ENCODE data around the gene GMPPA.

GMPPA gene

DNA sequence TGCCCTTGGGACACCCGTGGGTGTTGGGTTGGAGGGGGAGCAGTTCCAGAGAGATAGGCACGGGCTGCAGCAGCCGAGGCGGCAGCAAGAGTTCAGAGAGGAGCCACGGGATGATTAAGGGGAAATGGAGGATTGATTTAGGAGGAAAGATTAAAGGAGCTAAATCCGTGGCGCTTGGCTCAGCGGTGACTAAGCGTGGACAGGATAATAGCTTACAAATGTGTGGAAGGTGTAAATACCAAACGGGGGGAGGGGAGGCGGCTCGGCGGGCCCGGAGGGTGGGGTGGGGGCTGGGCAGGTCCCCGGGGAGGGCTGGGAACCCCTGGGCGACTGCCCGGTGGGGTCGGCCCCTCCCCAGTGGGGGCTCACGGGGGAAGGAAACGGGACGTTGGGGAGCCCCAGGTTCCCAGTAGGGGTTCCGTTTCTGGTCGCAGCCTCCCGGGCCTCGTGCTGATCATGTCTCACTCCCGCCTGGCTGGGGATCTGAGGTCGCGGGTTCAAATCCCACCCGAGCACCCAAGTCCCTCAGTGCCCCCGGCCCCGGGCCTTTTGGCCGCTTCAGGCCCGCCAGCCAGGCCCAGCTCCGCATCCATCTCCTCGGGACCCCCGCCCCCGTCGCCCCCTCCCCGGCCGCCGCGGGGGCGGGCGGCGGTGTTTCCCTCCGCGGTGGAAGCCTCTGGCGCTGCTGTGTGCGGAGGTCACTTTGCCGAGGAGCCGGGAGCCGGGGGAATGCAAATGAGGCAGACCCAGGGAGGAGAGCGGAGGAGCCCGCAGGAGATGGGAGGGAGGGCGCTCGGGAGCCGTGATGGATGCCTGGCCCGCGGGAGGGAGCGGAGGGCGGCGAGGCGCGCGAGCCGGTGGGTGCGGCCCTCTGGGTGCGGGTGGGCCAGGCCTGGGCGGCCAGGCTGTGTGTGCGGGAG is 23.7 kb downstream of the GMPPA start:
- no peak for DNase-seq (ENCODE audit: low read depth)

DNA sequence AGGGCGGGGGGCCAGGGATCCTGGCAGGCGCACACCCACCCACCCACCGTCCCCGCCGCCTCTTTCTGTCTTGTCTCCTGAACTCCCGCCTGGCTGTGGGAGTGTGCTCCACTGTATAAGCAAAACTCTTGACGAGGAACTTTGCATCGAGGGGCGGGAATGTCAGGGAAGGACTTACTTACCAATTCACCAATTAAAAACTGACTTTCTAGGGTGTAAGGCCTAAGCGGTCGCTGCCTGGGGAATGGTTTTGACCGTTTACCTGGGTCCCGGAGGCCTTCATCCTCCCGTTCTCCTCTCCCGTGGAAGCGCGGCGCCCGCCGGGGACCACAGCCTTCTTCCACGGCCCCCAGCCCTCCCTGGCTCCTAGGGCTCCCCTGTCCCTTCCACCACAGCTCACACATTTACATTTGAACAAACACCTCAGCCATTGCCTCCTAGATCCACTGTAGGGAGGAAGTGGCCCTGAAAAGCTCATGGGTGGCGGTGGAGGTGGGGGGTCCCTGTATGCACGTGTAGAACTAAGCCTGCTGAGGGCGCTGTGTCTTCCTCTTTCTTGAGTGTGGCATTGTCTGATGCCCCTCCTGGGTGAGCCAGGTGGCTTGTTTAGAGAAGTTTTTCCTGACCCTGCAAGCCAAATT is 24.5 kb downstream of the GMPPA start:
- no peak for DNase-seq (ENCODE audit: low read depth)

DNA sequence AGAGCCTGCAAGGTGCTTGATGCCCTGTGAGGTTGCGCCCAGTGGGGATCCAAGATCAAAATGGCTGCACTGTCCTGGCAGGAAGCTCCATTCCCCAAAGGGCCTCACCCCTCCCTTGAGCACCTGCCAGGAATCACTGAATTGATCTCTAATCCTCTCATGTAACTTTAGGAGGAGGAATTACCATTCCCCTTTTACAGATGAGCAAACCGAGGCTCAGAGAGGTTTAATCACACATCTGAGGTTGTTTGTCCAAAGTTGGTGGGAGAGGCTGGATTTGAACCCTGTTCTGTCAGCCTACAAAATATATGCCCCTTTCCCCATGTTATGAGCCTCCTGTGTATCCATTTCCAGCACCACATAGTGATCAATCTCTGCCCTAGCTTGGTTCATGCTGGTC is 26.1 kb downstream of the GMPPA start:
- no peak for DNase-seq (ENCODE audit: low read depth)

DNA sequence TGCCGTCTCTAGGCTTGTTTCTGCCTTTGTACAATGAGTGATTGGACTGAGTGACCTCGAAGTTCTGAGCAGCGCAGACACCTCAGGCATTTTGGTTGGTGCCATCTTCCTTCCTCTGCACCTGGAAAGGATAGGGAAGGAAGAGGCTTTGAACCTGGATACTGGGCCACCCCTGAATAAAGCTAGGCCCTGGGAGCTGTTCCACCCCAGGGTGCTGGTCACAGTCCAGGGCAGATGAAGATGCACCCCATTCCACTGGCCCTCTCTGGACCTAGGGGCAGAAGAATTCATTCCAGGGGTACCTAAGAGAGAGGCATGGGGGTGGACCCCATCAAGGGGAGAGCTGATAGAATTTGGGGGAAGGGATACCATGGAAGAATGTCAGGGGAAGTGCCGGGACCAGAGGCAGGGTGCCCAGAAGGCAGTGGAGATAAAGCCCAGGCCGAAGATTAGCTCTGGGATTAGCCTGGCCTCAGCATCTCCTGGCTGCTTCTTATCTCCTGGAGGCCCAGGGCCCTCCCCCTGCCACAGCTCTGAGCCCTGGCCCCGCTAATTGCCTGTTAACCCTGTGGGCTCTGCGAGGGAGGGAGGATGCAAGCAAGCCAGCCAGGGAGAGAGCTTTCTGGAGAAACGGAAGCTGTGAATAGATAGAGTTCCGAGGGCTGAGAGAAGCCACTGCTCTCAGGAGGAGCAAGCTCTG is 27.0 kb downstream of the GMPPA start:
- DNase-seq (ENCODE audit: low read depth): no peak

DNA sequence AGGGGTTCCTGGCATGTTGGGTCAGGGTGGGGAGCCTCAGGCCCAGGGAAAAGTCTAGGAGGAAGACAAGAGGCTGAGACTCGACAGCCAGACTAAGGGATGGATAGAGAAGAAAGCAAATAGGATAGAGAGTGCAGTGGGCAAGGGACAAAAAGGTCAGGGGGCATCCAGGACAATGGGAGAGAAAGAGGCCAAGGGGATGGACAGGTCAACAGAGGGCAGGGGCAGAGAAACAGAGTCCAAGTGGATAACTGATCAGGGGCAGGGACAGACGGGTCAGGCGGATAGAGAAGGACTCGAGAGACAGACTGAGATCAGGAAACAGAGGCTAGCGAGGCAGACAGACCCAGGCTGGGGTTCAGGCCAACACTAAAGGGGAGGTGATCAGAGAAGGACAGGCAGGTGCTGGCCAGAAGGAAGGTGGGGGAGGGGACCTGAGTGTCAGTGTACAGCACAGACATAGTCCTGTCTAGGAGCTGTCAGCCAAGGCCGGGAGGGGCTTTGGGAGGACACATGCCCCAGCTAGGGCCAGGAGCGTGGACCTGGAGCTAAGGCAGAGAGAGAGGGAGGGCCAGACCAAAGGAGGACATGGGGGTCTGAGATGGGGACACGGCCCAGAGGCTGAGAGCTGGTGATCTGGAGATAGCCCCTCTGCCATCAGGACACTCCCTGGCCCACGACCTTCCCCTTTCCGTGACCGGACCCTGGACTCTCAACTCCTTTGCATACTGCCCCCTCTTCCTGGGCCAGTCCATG is 27.8 kb downstream of the GMPPA start:
- DNase-seq (ENCODE audit: low read depth): no peak

GRCh38 chr2:219527076-219527394 is 28.3 kb downstream of the GMPPA start:
- no peak for DNase-seq (ENCODE audit: low read depth)

DNA sequence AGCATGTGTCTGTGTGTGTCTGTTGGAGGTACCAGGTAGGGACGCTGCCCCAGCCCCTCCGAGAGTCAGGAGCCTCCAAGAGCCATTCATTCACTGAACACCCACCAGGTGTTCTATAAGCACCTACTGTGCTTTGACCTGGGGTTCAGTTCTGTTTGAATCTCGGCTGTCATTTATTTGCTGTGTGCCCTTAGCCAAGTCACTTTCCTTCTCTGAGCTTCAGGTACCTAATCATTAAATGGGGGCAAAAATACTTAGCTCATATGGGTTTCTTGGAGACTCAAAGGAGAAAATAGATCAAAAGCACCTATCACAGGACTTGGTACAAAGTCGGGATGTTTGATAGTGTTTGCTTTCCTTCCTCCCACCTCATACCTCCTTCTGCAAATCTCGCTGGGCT is 28.8 kb downstream of the GMPPA start:
- no peak for DNase-seq (ENCODE audit: low read depth)

DNA sequence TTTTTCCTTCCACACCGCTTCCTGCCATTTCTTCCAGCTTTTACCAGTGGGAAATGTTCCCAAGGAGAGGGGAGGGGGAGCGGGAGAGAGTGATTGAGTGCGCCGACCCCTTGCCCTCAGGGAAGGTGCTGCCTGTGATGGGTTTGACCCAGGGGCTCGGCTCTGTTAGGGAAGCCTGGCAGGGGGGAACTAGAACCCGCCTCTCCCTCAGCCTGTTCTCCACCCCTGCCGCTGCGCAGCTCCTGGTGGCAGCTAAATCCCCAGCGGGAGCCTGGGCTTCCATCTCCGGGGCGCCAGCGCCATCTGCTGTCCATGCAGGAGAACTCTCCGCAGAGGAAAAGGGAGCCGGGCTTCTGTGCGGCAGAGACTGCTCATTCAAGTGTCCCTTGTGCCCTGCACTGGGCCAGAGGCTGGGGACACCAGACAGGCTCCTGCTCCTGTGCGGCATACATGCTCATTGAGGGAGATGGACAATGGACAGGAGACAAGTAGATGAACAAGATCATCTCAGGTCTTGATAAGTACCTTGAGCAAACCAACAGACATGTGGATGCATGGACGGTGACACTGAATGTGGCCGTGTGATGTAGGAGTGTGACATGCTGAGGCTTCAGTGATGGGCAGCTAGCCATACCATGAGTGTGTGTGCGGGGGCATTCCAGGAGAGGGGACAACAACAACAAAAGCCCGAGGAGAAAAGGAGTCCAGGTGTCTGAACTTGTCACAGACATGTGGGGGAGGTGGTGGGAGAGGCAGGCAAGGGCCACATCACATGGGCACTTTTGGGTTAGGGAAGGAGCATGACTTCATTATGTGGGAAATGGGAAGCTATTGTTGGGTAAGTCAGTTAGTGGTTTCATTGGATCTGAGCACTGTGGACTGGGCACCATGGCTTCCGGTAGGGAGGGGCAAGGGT is 31.6 kb downstream of the GMPPA start:
- DNase-seq (ENCODE audit: low read depth): peak; percentile 80

GRCh38 chr2:219531639-219532377 is 33.1 kb downstream of the GMPPA start:
- DNase-seq (ENCODE audit: low read depth): no peak

DNA sequence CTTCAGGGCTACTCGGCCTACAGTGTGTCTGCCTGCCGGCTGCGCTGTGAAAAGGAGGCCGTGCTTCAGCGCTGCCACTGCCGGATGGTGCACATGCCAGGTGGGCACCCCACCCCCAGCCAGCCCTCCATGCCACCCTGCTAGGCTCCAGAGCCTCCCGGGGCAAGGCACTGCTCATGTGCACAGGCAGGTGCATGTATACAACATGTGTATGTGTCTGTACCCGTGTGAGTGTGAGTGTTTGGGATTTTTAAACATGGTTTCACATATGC is 33.6 kb downstream of the GMPPA start:
- DNase-seq (ENCODE audit: low read depth): no peak

DNA sequence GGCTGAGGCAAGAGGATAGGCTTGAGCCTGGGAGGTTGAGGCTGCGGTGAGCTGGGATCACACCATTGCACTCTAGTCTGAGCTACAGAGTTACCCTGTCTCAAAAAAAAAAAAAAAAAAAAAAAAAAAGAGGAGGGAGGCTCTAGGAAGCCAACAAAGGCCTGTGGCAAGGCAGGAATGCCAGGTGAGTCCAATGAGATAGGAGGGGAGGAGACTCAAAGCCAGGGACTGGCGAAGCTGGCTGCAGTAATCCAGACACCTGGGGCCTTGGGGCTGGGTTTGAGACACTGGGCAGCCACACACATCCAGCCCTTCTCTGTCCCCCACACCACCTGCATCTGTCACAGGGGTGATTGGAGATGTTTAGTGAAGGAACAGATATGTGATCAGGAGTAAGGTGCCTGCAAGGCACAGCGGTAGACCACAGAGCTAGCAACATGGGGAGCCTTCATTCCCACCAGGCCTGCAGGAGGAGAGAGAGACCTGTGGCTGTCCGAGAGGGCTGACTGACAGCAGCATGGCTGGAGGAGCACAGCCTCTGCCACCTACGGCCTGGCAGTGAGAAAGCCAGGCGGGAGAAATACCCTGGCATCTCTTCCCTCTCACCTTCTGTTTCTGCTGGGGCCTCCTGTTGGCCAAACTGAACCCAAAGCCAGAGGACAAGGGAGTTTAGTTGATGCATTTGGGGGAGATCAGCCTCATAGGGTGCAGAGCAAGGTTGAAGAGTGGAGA is 35.4 kb downstream of the GMPPA start:
- DNase-seq (ENCODE audit: low read depth): no peak

DNA sequence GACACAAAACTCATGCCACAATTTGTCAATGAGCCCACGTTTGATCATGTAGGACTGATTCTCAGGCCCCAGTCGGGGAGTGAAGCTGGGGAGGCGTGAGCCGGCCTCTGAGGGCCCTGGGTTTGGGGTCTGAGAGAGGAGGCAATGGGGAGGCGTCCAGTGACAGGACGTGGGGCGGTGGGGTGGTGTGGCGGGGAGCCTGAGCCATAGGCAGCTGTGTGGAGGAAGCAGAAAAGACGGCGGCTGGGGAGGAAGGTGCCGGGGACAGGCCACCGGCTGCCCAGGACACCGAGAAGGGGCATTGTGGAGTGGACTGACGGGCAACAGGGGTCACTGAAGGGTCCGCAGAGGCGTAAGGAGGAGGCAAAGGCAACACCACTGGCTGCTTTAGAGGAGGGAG is 37.7 kb downstream of the GMPPA start:
- DNase-seq (ENCODE audit: low read depth): no peak

GRCh38 chr2:219536967-219537366 is 38.3 kb downstream of the GMPPA start:
- DNase-seq (ENCODE audit: low read depth): no peak

DNA sequence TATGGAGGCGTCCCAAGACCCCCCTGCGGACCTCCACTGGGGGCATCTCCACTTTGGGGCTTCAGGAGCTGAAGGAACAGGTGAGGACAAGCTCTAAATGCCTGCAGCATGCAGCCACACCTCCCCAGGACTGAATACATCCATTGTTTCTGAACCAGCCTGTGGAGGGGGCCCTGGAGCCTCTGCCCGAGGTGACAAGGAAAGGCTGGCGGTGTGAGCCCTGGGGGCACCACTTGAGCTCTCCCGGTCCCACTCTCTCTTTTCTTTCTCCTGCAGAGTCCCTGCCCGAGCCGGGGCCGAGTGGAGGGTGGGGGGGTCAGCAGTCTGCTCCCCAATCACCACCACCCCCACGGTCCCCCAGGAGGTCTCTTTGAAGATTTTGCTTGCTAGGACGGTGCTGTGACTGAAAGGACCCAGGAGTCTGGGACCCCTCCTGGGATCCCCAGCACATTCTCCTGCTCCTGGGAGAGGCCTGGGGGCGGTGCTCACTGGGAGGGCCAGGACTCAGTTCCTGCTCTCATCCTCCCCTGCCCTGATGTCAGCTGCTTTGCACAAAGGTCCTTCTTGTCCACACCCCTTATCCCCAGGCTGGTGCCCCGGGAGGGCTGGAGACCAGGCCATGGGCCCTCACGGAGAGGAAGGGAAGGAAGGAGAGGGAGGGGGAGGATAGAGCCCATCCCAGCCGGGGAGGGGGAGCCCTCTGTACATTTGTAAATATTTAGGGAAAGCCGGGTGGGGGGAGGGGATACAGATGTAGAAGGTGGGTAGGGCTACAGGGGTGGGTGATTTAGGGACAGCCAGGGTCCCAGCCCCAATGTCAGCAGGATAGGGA is 39.2 kb downstream of the GMPPA start:
- DNase-seq (ENCODE audit: low read depth): no peak

DNA sequence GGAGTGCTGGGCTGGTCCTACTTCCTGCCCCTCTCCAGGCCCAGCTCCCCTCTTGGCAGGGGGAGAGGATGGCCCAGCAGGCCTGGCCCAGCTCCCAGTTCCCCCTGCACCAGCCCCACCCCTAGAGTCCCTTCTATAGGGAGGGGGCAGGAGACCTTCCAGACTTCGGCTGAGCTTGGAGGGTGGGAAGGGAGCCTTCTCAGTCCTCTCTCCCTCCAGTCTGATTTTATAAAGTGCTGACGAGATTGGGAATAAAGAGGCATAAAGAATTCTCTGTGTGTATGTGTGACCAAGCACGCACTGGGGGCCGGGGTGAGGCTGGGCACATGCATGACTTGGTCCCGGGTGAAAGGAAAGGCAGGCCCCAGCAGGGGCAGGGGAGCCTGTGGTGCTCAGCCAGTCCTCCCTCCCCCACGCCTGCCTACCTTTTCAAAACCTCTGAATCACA is 39.8 kb downstream of the GMPPA start:
- DNase-seq (ENCODE audit: low read depth): no peak

DNA sequence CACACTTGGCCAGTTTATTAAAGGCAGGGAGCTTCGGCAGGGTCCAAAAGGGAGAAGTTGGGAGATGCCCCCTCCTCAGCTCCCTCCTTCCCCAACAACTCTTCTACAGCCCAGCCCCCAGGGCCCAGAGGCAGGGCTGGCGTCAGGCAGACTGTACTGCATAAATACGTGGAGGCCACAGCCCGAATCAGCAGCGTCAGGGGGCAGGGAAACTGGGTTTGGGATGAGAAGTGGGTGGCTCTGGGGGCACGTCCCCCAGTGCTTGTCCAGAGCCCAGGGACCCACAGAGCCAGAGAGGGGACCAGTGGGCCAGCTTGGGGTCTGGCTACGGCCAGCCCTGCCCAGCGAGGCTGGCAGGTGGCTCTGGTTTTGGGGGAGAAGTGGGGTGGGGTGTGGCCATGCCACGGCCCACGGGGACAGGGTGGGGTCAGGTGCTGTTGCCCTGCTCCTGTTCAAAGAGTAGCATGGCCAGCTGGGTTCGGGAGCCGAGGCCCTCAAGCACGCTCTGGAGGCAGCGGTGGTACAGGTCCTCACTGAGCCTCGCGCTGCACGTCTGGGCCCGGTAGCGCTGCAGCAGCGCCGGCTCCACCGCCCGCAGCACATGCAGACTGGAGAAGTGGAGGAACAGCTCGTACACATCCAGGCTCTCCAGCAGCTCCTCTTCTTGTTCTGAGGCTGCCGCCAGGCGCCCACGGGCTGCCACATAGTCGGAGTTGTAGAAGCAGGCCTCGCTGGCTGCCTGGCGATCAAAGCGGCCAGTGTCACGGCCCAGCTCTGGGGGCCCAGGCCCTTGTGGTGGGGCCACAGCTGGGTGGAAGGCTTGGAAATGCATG is 40.5 kb downstream of the GMPPA start:
- no peak for DNase-seq (ENCODE audit: low read depth)

DNA sequence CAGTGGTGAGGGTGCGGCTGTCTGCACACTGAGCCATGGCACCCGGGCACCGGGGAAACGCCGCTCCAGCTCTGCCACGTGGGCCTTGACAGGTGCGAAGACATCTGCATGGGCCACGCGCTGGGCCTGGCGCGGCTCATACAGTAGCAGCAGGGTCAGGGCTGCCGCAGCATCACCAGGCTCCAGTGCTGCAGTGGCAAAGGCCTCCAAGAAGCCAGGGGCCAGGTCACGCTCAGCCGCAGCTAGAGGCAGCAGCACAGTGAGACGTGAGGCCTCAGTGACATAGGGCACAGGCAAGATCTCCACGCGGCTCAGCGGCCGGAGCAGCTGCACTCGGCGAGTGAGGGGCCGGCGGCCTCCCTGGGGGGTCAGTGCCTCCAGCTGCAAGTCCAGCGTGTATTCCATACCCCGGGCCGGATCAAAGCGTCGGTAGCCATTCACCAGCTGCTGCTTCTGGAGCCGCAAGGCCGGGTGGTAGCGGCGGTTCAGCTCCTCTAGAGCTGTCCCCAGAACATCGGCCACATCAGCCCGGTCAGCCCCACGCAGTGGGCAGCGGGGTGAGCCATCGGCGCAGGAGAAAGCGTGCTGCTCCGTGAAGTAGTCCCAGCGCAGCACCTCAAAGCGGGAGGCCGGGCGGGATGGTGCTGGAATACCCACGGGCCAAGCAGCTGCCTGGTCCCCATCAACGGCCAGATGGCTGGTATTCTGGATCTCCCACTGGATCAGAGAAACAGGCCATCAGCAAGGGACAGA is 41.4 kb downstream of the GMPPA start:
- no peak for DNase-seq (ENCODE audit: low read depth)
